HL-60 (cell line): ENCODE data around the gene MGME1.

Source experiments
- DNase-seq, 2 experiments: peaks; one replicate each; pipeline ENCODE4 v3.0.0-alpha.2; 2010 to 2020; ENCODE audit warnings: low read depth in 1 of 2, low spot score in 1 of 2
- H3K27ac ChIP-seq: fragments of 250-450 bp; sonication (Bioruptor Pico); replicated peaks from 2 replicates; pipeline ENCODE4 v1.5.1; 2020; ENCODE audit warnings: mild to moderate bottlenecking, moderate library complexity
- H3K27me3 ChIP-seq: fragments of 250-450 bp; sonication (Bioruptor Pico); 2 replicates; pipeline ENCODE4 v1.5.1; 2021; ENCODE audit warnings: mild to moderate bottlenecking, moderate library complexity; ENCODE audit not compliant: insufficient read depth, poor library complexity, severe bottlenecking
- H3K4me3 ChIP-seq: replicated peaks from 2 replicates; pipeline ENCODE4 v1.5.1; 2011; ENCODE audit warnings: mild to moderate bottlenecking, control low read depth, low read length; ENCODE audit not compliant: insufficient read depth
- GABPA ChIP-seq: IDR thresholded peaks from 2 replicates; pipeline ENCODE4 v1.6.1; 2012; ENCODE audit warnings: low read depth
- POLR2AphosphoS5 ChIP-seq: IDR thresholded peaks from 2 replicates; pipeline ENCODE4 v1.6.1; 2012; ENCODE audit warnings: low read depth
- SPI1 ChIP-seq: IDR thresholded peaks from 2 replicates; pipeline ENCODE4 v1.6.1; 2012; ENCODE audit warnings: low read depth, mild to moderate bottlenecking, borderline replicate concordance
- TF ChIP-seq, protein P1 (sequence below): IDR thresholded peaks from 2 replicates; pipeline ENCODE4 v1.6.1; 2012; ENCODE audit warnings: low read depth; ENCODE audit not compliant: insufficient replicate concordance
- TF ChIP-seq, protein P2 (sequence below): IDR thresholded peaks from one replicate; pipeline ENCODE4 v1.5.1; 2011; ENCODE audit warnings: low read length, control low read depth, inconsistent platforms; ENCODE audit not compliant: insufficient read depth

MGME1 gene

DNA sequence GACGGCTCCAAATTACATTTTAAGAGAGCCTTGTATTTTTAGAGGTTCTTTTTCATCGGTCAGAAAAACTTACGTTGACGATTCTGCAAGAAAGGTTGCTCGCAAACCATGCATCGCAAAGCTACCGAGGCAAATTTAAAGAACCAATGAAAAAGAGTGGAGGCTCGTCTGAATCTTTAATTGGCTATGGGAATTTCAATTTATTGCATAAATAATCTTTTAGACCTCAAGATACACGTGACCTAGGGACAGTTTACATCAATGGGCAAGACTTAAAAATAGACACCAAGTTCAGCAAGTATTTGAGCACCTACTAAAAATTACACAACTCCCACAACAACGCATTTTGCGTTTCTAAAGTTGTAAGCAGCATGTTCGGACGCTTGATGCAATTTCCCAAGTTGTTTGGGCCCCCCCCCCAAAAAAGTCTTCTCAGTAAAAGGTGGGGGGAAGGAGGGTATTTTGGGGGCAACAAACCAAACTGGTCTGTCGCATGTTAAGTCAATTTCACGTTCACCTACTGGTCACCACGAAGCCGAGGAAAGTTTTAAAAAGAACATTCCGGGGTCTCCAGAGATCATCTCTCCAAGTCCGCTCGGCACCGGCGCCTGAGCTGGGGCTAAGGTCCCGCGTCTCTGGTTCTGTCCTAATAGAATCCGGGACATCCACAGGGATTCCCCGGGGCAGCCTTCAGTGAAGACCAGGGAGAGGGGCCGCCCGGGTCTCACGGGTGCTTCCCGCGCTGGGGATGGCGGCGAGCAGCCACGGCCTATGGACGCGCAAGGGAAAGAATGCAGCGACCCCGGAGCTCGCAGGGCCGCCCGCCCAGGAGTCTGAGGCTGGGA is 1.1 kb upstream of the MGME1 start:
- no peak for TF ChIP-seq GABPA
- TF ChIP-seq SPI1: no peak
- TF ChIP-seq, protein P1, sequence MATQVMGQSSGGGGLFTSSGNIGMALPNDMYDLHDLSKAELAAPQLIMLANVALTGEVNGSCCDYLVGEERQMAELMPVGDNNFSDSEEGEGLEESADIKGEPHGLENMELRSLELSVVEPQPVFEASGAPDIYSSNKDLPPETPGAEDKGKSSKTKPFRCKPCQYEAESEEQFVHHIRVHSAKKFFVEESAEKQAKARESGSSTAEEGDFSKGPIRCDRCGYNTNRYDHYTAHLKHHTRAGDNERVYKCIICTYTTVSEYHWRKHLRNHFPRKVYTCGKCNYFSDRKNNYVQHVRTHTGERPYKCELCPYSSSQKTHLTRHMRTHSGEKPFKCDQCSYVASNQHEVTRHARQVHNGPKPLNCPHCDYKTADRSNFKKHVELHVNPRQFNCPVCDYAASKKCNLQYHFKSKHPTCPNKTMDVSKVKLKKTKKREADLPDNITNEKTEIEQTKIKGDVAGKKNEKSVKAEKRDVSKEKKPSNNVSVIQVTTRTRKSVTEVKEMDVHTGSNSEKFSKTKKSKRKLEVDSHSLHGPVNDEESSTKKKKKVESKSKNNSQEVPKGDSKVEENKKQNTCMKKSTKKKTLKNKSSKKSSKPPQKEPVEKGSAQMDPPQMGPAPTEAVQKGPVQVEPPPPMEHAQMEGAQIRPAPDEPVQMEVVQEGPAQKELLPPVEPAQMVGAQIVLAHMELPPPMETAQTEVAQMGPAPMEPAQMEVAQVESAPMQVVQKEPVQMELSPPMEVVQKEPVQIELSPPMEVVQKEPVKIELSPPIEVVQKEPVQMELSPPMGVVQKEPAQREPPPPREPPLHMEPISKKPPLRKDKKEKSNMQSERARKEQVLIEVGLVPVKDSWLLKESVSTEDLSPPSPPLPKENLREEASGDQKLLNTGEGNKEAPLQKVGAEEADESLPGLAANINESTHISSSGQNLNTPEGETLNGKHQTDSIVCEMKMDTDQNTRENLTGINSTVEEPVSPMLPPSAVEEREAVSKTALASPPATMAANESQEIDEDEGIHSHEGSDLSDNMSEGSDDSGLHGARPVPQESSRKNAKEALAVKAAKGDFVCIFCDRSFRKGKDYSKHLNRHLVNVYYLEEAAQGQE: no peak
- TF ChIP-seq, protein P2, sequence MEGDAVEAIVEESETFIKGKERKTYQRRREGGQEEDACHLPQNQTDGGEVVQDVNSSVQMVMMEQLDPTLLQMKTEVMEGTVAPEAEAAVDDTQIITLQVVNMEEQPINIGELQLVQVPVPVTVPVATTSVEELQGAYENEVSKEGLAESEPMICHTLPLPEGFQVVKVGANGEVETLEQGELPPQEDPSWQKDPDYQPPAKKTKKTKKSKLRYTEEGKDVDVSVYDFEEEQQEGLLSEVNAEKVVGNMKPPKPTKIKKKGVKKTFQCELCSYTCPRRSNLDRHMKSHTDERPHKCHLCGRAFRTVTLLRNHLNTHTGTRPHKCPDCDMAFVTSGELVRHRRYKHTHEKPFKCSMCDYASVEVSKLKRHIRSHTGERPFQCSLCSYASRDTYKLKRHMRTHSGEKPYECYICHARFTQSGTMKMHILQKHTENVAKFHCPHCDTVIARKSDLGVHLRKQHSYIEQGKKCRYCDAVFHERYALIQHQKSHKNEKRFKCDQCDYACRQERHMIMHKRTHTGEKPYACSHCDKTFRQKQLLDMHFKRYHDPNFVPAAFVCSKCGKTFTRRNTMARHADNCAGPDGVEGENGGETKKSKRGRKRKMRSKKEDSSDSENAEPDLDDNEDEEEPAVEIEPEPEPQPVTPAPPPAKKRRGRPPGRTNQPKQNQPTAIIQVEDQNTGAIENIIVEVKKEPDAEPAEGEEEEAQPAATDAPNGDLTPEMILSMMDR: no peak
- no peak for TF ChIP-seq POLR2AphosphoS5
- peak overlapping the region; percentile 99 for H3K27ac ChIP-seq
- DNase-seq: peak; percentile 3 to 67

GRCh38 chr20:17969278-17969883 is 563 bp downstream of the MGME1 start:
- DNase-seq: peak in 1 of 2 experiments; percentile 38
- no peak for TF ChIP-seq GABPA
- TF ChIP-seq, protein P1: peak; percentile 67
- Histone ChIP-seq H3K4me3 (peak overlapping the region; percentile 57), H3K27ac (peak overlapping the region; percentile 99), H3K27me3 (no peaks in the 10 kb centered on the region)

More for the DNA sequence above, 1.1 kb upstream of the MGME1 start:
- H3K27me3 ChIP-seq: no peaks in the 10 kb centered on the region
- H3K4me3 ChIP-seq: peak overlapping the region; percentile 57

- TF ChIP-seq SPI1 (peak; percentile 73; the same call in 1 of the 2 replicates), GABPA (no peak), POLR2AphosphoS5 (peak; percentile 48; the same call in 1 of the 2 replicates)
- TF ChIP-seq, protein P2: no peak
- TF ChIP-seq, protein P1: no peak
- H3K27me3 ChIP-seq: no peaks in the 10 kb centered on the region
- peak overlapping the region; percentile 99 for H3K27ac ChIP-seq
- peak overlapping the region; percentile 57 for H3K4me3 ChIP-seq
- peak; percentile 73 to 78 for DNase-seq
Observed at GRCh38 chr20:17969884-17970409, 1.1 kb downstream of the MGME1 start.
